Endometrial microvascular endothelial cells (primary cell): ENCODE data around the gene PIGN. TPM values are rescaled to one million over a fixed set of nuclear protein-coding genes. Genes with fewer than 3 reads are reported as not detected.

Source experiments
- in situ Hi-C: cut with HindIII; loops from 2 replicates; pipeline ENCODE4 v1.10.0; 2017; ENCODE audit warnings: low sequenced_read_pairs, low pct_unique_long_range_greater_than_20kb; ENCODE audit errors: inconsistent ontology term
- total RNA-seq: library from RNA; depleted of rRNA; stranded (reverse); fragments of >200 nt; gene quantifications from one replicate; pipeline ENCODE4 v1.2.3, GENCODE V29; 2015; ENCODE audit errors: inconsistent ontology term

PIGN gene
- total RNA-seq, 1 donor from 2014 or later, result 33.5 TPM

DNA sequence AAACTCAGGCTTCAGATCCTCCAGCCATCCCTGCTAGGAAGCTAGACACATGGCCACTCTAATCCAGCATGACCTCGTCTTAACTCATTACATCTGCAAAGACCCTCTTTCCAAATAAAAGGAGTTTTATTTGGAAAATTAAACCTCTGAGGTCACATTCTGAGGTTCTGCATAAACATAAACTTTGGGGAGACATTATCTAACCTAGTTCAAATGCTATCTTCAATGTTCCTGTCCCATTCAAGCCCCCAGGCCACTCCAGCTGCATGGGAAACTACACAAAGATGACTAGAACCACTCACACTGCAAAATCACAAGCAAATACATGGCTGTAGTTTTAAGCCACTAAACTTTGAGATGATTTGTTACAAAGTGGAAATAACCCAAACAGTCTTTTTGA, 195.0 kb downstream of the PIGN start:
- in situ Hi-C loops, result no loop called here

DNA sequence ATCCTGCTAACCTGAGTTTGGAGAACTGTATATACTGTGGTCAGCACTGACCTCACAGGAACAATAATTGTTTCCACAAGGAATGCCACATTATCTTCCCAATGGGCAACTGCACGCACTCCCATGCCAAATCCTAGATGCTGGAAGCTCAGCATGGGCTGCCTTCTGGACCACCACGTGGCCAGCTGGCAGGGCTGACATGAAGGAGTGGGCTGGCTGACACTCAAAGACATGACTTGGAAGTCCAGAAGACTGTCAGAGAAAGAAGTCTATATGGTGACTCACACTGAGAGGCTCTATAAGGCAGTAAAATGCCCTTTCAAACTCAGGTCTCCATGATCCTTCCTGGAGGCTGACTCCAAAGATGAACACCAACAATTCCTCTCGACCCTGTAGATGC, 195.7 kb downstream of the PIGN start:
- in situ Hi-C loops, result no loop called here

Other genes with a start within 250 kb of the PIGN start
- gene RELCH, start 199 bp upstream of the PIGN start, total RNA-seq, result 14.3 TPM
- 5.7 TPM for gene TNFRSF11A, start 138.3 kb upstream of the PIGN start, total RNA-seq